ENCODE data around the gene DERA.
"Not testable (repeated sequence)": the region's sequence is repeated elsewhere in the genome, so short reads cannot be mapped to it uniquely, and the experiment has no call there.

DERA gene

GRCh38 chr12:16016748-16017147 lies 105.6 kb downstream of the DERA start:
- no peak for DNase-seq

DNA sequence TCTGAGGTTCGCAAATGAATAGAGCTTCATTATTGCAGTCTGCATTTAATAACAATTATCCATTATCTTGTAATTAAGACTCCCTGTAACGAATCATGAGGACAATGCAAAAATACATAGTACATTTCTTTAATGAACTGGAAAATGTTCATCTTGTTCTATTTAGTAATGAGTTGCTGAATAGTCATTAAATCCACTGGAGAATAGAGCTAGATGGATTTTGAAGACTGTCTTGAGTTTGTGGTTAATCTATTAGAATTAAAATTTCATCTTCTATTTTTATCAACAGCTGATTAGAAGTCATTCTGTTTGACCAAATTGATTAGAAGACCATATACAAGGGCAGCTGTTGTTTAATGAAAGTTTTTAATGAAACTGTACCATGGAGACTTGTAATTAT lies 107.2 kb downstream of the DERA start:
- DNase-seq, result no peak

DNA sequence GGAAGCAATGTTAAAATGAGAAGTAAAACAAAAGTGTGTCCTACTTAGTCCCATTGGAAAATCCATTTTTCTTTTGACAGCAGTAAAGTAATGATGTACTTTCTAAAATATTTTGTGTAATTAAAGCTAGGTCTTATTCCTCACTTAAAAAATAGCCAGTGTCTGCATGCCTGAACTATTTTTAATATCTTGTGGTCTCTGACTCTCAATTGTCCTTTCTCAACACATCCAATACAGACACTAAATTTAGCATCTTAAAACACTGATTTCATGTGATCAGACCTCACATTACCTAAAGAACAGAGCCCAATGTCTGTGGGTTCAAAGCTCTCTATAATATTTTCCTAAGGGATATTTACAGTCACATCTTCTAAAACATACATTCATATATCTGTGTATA lies 108.0 kb downstream of the DERA start:
- DNase-seq, result no peak

- DNase-seq, result no peak
These were observed 108.9 kb downstream of the DERA start for GRCh38 chr12:16020031-16020430.

DNA sequence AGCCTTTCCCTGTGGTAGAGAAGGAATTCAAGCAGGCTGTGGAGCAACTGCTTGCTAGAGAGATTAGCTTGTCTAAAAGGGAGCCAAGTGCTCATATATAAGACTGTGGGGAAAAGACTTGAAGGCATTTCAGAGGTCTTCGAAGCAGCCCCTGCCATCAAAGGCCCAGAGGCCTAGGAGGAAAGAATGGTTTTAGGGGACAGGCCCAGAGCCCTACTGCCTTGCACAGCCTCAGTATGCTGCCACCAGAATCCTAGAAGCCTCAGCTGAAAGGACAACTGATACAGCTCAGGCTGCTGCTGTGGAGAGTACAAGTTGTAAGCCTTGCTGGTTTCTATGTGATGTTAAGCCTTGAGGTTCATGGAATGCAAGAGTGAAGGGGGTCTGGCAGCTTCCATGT lies 109.9 kb downstream of the DERA start:
- no peak for DNase-seq

DNA sequence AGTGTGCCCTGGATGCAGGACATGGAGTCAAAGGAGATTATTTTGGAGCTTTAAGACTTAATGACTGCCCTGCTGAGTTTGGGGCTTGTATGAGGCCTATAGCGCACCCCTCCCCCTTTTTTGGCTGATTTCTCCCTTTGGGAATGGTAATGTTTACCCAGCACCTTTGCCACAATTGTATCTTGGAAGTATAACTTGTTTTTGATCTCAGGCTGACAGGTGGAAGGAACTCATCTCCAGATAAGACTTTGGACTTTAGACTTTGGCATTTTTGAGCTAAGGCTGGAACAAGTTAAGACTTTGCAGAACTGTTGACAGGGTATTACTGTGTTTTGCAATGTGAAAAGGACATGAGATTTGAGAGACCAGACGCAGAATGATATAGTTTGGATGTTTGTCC lies 110.5 kb downstream of the DERA start:
- DNase-seq, result no peak

GRCh38 chr12:16027002-16027401 lies 115.9 kb downstream of the DERA start:
- DNase-seq, result no peak

- DNase-seq, result no peak
These were observed 119.6 kb downstream of the DERA start for GRCh38 chr12:16030744-16031143.

DNA sequence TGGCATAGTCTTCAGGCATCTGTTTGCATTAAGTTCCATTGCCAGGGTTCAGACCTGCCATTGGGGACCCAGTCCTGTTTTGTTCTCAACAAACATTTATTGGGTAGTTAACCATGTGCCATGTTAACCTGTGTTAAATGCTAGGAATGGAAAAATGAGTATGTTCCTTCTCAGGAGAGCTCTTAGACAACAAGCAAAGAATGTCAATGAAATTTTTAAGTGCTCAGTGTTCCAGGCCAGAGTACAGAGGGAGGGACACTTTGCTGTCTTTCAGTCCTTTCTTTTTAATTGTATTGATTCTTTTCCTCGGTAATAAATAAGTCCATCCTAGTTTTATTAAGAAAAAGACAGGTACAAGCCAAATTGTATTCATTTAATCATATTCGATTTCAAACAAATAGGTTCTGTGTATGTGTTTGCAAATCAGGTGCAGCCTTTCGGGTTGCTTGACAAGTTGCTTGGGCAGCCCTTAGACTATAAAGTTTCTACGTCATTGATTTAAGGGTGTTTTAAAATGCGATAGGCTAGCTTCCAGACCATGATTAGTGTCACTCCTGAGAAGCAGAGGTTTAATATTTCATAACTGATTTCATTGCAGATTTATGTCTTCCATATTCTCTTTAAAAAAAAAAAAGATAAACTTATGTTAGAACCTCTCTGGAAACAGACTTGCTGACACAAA lies 123.1 kb downstream of the DERA start:
- DNase-seq, result no peak

- no peak for DNase-seq
These were observed 124.9 kb downstream of the DERA start for GRCh38 chr12:16036073-16036472.

DNA sequence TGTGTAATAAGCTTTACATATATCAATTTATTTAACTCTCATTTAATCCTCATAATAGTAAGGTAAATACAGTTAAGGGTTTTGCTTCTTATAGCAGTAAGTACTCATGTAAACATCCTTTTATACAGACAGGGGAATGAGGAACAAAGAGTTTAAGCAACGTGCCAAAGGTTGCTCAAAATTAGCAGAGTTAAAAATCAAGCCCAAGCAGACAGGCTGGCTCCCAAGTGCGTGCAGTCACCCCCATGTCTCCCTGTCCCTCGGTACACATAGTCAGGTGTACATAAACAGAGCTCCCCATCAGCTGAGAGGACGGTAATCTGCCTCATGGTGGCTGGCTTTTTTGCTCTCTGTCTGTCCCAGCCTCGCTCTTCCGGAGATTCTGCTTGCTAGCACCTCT lies 126.4 kb downstream of the DERA start:
- DNase-seq, result no peak

GRCh38 chr12:16043480-16043879 lies 132.3 kb downstream of the DERA start:
- DNase-seq, result no peak

GRCh38 chr12:16046266-16046665 lies 135.1 kb downstream of the DERA start:
- DNase-seq, result no peak

- DNase-seq, result no peak
These were observed 137.4 kb downstream of the DERA start for GRCh38 chr12:16048511-16048910.

- no peak for DNase-seq
These were observed 145.8 kb downstream of the DERA start for GRCh38 chr12:16056910-16057309.

DNA sequence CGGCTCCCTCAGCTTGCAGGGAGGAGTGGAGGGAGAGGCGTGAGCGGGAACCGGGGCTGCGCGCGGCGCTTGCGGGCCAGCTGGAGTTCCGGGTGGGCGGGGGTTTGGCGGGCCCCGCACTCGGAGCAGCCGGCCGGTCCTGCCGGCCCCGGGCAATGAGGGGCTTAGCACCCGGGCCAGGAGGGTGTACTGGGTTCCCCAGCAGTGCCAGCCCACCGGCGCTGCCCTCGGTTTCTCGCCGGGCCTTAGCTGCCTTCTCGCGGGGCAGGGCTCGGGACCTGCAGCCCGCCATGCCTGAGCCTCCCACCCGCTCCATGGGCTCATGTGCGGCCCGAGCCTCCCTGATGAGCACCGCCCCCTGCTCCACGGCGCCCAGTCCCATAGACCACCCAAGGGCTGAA lies 146.2 kb downstream of the DERA start:
- DNase-seq, result not testable (repeated sequence)

GRCh38 chr12:16062611-16063010 lies 151.5 kb downstream of the DERA start:
- DNase-seq, result no peak

- no peak for DNase-seq
These were observed 152.6 kb downstream of the DERA start for GRCh38 chr12:16063726-16064125.

DNA sequence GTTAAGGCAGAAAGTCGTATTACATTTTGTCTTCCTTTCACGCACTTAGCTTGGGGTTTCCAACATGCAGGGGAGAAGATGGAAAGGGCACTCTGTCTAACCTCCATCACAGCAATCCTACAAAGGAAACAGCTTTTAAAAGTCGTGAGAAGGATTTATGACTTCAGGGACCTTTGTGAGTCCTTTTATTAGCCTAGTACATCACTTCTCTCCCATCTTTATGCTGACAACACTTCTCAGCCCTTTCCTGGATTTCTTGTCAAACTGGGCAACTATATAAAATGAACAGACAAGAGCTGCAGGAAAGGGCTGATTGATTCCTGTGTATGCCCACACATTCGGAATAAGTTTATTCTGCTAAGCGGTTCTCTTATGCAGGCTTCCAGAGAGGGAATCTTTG lies 159.0 kb downstream of the DERA start:
- DNase-seq, result no peak

DNA sequence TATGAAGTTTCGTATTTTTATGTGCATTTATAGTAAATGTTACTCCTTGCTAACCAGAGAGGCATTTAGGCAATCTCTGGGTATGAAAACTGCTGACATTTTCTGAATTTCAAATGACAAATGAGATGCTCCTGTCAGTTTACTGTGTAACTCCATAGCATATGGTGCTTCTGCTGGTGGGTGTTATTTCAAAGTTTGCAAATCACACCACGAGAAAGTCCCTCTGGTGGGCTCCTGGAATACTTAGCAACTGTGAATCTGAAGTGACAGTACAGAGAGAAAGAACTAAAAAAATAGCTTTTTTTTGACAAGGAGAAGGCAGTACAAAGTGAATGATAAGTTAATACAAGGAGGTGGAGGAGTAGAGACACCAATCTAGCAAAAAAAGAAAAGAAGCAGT lies 161.5 kb downstream of the DERA start:
- DNase-seq, result no peak

GRCh38 chr12:16074894-16075293 lies 163.8 kb downstream of the DERA start:
- DNase-seq, result no peak

GRCh38 chr12:16075887-16076286 lies 164.8 kb downstream of the DERA start:
- DNase-seq, result no peak

DNA sequence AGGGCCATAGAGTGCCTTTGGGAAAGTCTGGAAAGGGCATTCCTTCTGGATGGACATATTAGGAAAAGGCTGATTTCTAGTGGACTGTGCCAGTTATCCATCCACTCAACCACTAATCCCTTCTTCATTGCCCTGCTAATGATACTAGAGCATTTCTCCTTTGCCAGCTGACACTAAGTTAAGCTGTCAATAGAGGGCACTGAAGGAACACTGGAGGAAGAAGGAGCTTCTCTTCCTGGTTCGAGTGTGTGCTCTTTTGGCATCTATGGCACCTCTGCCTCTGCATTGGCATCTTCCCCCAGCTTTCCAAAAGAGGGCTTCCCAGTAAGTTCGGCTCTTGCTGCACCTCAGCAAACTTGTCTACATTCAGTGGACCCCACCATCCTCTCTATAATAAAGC lies 165.4 kb downstream of the DERA start:
- peak; percentile 33 for DNase-seq

GRCh38 chr12:16076970-16077522 lies 165.9 kb downstream of the DERA start:
- no peak for DNase-seq

DNA sequence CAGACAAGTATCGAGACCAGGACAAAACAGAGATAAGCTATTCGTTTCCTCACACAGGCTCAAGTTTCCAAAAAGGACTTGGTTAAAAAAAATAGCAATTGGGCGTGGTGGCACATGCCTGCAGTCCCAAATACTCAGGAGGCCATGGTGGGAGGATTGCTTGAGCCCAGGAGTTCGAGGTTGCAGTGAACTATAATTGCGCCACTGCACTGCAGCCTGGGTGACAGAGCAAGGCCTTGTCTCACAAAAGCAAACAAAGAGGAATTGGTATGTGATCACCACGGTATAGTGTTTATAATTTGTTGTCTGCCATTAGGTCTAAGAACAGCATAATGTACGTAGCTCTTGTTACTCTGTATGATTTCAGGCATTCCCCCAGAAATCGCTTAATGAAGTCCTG lies 175.3 kb downstream of the DERA start:
- DNase-seq, result no peak

All from NCI-H446 treated with DMSO at 0.1 percent for 48 hours (cell line).